ENCODE measurements around the gene RBM20. TPM values are rescaled to one million over a fixed set of nuclear protein-coding genes. Genes with fewer than 3 reads are reported as not detected.

RBM20 gene
- total and polyA plus RNA-seq, 2 experiments from 2014 or later = not detected

GRCh38 chr10:110840923-110841428 lies 196.8 kb downstream of the RBM20 start:
- Histone ChIP-seq H3K36me3 (ENCODE audit: low read depth) (no peaks in the 10 kb centered on the region), H3F3A (ENCODE audit: insufficient read depth) (no peaks in the 10 kb centered on the region), H3K27ac (no peak overlapping the region), H3K9me2 (ENCODE audit: insufficient read depth) (no peaks in the 10 kb centered on the region), H4K20me1 (ENCODE audit: insufficient read depth) (no peaks in the 10 kb centered on the region), H3K27me3 (replicated peaks; ENCODE audit: insufficient read depth) (no peaks in the 10 kb centered on the region), H3K9ac (no peak overlapping the region), H2AFZ (no peak overlapping the region), H3K4me3 (no peak overlapping the region), H3K9me3 (ENCODE audit: low read depth) (no peaks in the 10 kb centered on the region), H3K4me1 (ENCODE audit: insufficient read depth) (no peaks in the 10 kb centered on the region), H3K79me2 (ENCODE audit: insufficient read depth) (no peaks in the 10 kb centered on the region), H3K4me2 (ENCODE audit: unreplicated experiment) (no peak overlapping the region)
- TF ChIP-seq EZH2phosphoT487 (IDR thresholded peaks at IDR 0.05; ENCODE audit: insufficient read depth, low read depth) (no peak), EZH2 (IDR thresholded peaks at IDR 0.05; ENCODE audit: insufficient read depth, poor library complexity, severe bottlenecking) (no peak)
- WGBS, 2 experiments (ENCODE audit: low coverage in 1 of 2, low lambda C conversion rate in 2 of 2, missing lambda C conversion rate in 2 of 2) = 59 to 81% methylated on average over 2 to 3 of the region's 3 CpGs
- in situ Hi-C loops (cut with MboI) = no loop called here
- DNase-seq = no peak

GRCh38 chr10:110841767-110842267 lies 197.7 kb downstream of the RBM20 start:
- Histone ChIP-seq H3K9me2 (ENCODE audit: insufficient read depth) (no peaks in the 10 kb centered on the region), H4K20me1 (ENCODE audit: insufficient read depth) (no peaks in the 10 kb centered on the region), H3K27me3 (replicated peaks; ENCODE audit: insufficient read depth) (no peaks in the 10 kb centered on the region), H3K4me1 (ENCODE audit: insufficient read depth) (no peaks in the 10 kb centered on the region), H3K36me3 (ENCODE audit: low read depth) (no peaks in the 10 kb centered on the region), H3K4me2 (ENCODE audit: unreplicated experiment) (no peak overlapping the region), H2AFZ (no peak overlapping the region), H3K9me3 (ENCODE audit: low read depth) (no peaks in the 10 kb centered on the region), H3K4me3 (no peak overlapping the region), H3K79me2 (ENCODE audit: insufficient read depth) (no peaks in the 10 kb centered on the region), H3F3A (ENCODE audit: insufficient read depth) (no peaks in the 10 kb centered on the region), H3K9ac (no peak overlapping the region), H3K27ac (no peak overlapping the region)
- 68 to 77% methylated on average over 9 of the region's 9 CpGs for WGBS, 2 experiments (ENCODE audit: low coverage in 1 of 2, low lambda C conversion rate in 2 of 2, missing lambda C conversion rate in 2 of 2)
- in situ Hi-C loops (cut with MboI) = no loop called here
- no peak for DNase-seq
- TF ChIP-seq EZH2 (IDR thresholded peaks at IDR 0.05; ENCODE audit: insufficient read depth, poor library complexity, severe bottlenecking) (no peak), EZH2phosphoT487 (IDR thresholded peaks at IDR 0.05; ENCODE audit: insufficient read depth, low read depth) (no peak)

GRCh38 chr10:110842326-110842904 lies 198.3 kb downstream of the RBM20 start:
- no peak for DNase-seq
- in situ Hi-C loops (cut with MboI) = no loop called here
- Histone ChIP-seq H2AFZ (no peak overlapping the region), H3K9me2 (ENCODE audit: insufficient read depth) (no peaks in the 10 kb centered on the region), H3F3A (ENCODE audit: insufficient read depth) (no peaks in the 10 kb centered on the region), H3K4me2 (ENCODE audit: unreplicated experiment) (no peak overlapping the region), H3K9me3 (ENCODE audit: low read depth) (no peaks in the 10 kb centered on the region), H3K4me3 (no peak overlapping the region), H3K36me3 (ENCODE audit: low read depth) (no peaks in the 10 kb centered on the region), H3K9ac (no peak overlapping the region), H4K20me1 (ENCODE audit: insufficient read depth) (no peaks in the 10 kb centered on the region), H3K4me1 (ENCODE audit: insufficient read depth) (no peaks in the 10 kb centered on the region), H3K27ac (no peak overlapping the region), H3K27me3 (replicated peaks; ENCODE audit: insufficient read depth) (no peaks in the 10 kb centered on the region), H3K79me2 (ENCODE audit: insufficient read depth) (no peaks in the 10 kb centered on the region)
- 56 to 62% methylated on average over 7 of the region's 7 CpGs for WGBS, 2 experiments (ENCODE audit: low coverage in 1 of 2, low lambda C conversion rate in 2 of 2, missing lambda C conversion rate in 2 of 2)
- TF ChIP-seq EZH2phosphoT487 (IDR thresholded peaks at IDR 0.05; ENCODE audit: insufficient read depth, low read depth) = no peak
- TF ChIP-seq EZH2 (IDR thresholded peaks at IDR 0.05; ENCODE audit: insufficient read depth, poor library complexity, severe bottlenecking) = no peak

- Histone ChIP-seq H3K9ac (no peak overlapping the region), H3K9me3 (ENCODE audit: low read depth) (no peaks in the 10 kb centered on the region), H3K27ac (no peak overlapping the region), H3K36me3 (ENCODE audit: low read depth) (no peaks in the 10 kb centered on the region), H3K4me2 (ENCODE audit: unreplicated experiment) (no peak overlapping the region), H3K27me3 (replicated peaks; ENCODE audit: insufficient read depth) (no peaks in the 10 kb centered on the region), H3K9me2 (ENCODE audit: insufficient read depth) (no peaks in the 10 kb centered on the region), H2AFZ (no peak overlapping the region), H3K4me3 (no peak overlapping the region), H3F3A (ENCODE audit: insufficient read depth) (no peaks in the 10 kb centered on the region), H4K20me1 (ENCODE audit: insufficient read depth) (no peaks in the 10 kb centered on the region), H3K4me1 (ENCODE audit: insufficient read depth) (no peaks in the 10 kb centered on the region), H3K79me2 (ENCODE audit: insufficient read depth) (no peaks in the 10 kb centered on the region)
- in situ Hi-C loops (cut with MboI) = no loop called here
- DNase-seq = no peak
- WGBS, 2 experiments (ENCODE audit: low coverage in 1 of 2, low lambda C conversion rate in 2 of 2, missing lambda C conversion rate in 2 of 2) = 56 to 65% methylated on average over 2 of the region's 2 CpGs
- TF ChIP-seq EZH2 (IDR thresholded peaks at IDR 0.05; ENCODE audit: insufficient read depth, poor library complexity, severe bottlenecking) (no peak), EZH2phosphoT487 (IDR thresholded peaks at IDR 0.05; ENCODE audit: insufficient read depth, low read depth) (no peak)
These were observed 198.9 kb downstream of the RBM20 start for GRCh38 chr10:110843031-110843430.
